Thyroid gland (tissue), 4 donors: ENCODE results near the gene RPL3.

Source experiments
- POLR2A ChIP-seq, 2 donors: fragments of 450-650 bp; IDR thresholded peaks; one replicate each; pipeline ENCODE4 v1.6.1; 2017; ENCODE audit warnings: antibody characterized with exemption in 2 of 2, mild to moderate bottlenecking in 2 of 2, moderate library complexity in 1 of 2
- TF ChIP-seq, protein P1 (sequence below), 6 experiments: fragments of 200-600 bp in 3 of 6; fragments of 450-650 bp in 3 of 6; sonication (generic) in 3 of 6; IDR thresholded peaks; one replicate each; pipeline ENCODE4 v1.5.1; 2016 to 2019; ENCODE audit warnings: antibody characterized with exemption in 6 of 6, mild to moderate bottlenecking in 2 of 6, inconsistent platforms in 1 of 6, moderate library complexity in 1 of 6

DNA sequence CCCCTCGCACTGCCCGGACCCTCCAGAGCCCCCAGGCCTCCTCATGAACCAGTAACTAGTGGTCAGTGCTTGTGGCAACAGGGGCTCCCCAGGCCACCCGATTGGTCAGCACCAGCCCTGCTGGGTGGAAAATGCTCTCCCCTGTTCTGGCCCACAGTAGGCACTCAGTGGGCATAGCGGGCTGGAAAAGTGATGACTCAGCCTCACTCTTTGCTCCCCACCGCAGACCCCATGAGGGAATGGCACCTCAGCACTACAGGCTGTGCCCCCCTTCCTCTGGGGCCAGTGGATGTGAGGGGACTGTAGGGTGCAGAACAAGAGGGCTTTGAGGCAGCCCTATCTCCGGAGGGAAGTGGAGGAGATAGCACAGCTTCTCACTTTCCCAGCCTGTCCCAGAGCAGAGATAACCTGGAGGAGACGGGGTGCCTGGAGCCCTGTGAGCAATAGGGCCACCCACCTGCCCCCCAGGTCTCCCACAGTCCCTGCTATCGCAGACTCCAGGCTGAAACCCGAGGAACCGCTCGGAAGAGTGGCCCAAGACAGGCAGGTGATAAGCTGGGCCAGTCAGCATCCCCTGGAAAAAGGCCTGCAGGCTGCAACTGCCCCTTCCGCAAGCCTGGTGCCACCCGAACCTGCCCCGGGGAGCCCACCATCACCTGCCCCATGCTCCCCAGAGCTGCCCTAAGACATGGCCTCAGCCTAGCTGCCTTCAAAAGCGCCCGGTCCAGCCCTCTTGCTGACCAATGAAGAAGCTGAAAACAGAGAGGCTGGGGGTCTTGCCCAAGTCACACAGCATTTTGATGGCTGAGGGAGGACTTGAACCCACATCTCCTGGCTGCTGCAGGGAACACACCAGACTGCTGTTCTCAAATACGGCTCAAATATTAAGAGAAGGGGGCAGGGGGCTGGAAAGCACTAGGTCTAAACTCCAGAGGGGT, 45.2 kb downstream of the RPL3 start:
- TF ChIP-seq, protein P1, sequence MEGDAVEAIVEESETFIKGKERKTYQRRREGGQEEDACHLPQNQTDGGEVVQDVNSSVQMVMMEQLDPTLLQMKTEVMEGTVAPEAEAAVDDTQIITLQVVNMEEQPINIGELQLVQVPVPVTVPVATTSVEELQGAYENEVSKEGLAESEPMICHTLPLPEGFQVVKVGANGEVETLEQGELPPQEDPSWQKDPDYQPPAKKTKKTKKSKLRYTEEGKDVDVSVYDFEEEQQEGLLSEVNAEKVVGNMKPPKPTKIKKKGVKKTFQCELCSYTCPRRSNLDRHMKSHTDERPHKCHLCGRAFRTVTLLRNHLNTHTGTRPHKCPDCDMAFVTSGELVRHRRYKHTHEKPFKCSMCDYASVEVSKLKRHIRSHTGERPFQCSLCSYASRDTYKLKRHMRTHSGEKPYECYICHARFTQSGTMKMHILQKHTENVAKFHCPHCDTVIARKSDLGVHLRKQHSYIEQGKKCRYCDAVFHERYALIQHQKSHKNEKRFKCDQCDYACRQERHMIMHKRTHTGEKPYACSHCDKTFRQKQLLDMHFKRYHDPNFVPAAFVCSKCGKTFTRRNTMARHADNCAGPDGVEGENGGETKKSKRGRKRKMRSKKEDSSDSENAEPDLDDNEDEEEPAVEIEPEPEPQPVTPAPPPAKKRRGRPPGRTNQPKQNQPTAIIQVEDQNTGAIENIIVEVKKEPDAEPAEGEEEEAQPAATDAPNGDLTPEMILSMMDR (IDR thresholded peaks at IDR 0.05): no peak
- TF ChIP-seq POLR2A (IDR thresholded peaks at IDR 0.05): no peak
